B cell (primary cell): Measurements from ENCODE around the gene LGR5.

ENCODE experiments used
- EZH2 ChIP-seq: IDR thresholded peaks from 2 replicates; pipeline ENCODE4 v1.6.1; 2012; ENCODE audit warnings: borderline replicate concordance, low read depth, mild to moderate bottlenecking, moderate library complexity, low read length; ENCODE audit not compliant: insufficient read depth, poor library complexity, severe bottlenecking
- TF ChIP-seq, protein P1 (sequence below): fragments of 200-600 bp; IDR thresholded peaks from one replicate; pipeline ENCODE4 v1.8.0; 2022; ENCODE audit warnings: antibody characterized with exemption, mild to moderate bottlenecking

DNA sequence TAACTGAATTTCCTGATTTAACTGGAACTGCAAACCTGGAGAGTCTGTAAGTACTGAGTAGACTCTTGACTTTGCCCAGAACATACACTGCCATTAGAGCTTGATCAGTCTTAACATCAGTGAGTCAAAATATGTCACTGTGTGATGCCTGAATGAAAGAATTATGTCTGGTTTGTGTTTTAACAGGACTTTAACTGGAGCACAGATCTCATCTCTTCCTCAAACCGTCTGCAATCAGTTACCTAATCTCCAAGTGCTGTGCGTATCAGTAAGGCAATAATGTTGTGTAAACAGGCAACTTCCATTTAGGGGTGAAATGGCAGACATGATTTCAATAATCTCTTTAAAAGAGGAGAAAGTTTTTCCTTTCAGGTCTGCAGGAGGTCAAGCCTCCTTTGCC lies 127.1 kb downstream of the LGR5 start:
- TF ChIP-seq, protein P1, sequence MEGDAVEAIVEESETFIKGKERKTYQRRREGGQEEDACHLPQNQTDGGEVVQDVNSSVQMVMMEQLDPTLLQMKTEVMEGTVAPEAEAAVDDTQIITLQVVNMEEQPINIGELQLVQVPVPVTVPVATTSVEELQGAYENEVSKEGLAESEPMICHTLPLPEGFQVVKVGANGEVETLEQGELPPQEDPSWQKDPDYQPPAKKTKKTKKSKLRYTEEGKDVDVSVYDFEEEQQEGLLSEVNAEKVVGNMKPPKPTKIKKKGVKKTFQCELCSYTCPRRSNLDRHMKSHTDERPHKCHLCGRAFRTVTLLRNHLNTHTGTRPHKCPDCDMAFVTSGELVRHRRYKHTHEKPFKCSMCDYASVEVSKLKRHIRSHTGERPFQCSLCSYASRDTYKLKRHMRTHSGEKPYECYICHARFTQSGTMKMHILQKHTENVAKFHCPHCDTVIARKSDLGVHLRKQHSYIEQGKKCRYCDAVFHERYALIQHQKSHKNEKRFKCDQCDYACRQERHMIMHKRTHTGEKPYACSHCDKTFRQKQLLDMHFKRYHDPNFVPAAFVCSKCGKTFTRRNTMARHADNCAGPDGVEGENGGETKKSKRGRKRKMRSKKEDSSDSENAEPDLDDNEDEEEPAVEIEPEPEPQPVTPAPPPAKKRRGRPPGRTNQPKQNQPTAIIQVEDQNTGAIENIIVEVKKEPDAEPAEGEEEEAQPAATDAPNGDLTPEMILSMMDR, result no peak
- TF ChIP-seq EZH2, result no peak
